Measurements from ENCODE around the gene BPIFB6. TPM values are rescaled to one million over a fixed set of nuclear protein-coding genes. Genes with fewer than 3 reads are reported as not detected.

The BPIFB6 gene
- total and polyA plus RNA-seq, 2 donors from 2014 or later: not detected

DNA sequence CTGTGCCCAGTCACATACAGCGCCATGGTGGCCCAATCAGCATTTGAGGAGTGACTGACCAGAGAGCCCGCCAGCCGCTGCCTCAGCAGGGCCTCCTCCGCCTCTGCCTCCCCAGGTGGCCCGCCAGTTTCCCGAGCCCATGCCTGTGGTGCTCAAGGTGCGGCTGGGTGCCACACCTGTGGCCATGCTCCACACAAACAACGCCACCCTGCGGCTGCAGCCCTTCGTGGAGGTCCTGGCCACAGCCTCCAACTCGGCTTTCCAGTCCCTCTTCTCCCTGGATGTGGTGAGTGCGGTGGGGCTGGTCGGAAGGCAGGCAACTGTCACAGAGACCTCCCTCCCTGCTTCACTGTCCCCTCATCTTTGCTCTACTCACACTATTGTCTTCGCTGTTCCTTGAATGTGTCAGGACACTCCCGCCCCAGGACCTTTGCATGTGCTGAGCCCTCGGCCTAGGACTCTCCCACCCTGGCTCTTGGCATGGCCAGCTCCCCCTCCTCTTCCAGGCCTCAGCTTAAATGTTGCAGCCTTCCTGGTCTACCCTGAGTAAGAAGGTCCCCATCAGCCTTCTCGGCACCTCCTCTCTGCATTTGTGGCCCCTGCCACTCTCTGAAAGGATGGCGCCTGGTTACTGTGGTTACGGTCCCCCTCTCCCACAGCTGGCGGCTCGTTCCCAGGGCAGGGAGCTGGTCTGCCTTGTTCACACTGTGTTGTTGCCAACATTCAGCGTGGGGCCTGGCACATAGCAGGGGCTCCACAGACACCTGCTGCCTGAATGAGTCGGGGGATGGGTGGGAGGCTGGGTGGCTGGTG is 11.8 kb upstream of the BPIFB6 start:
- no peak overlapping the region for H3K27ac ChIP-seq (ENCODE audit: low read depth in 2 of 2, low read length in 2 of 2)
- no peaks in the 10 kb centered on the region for H3K4me1 ChIP-seq (ENCODE audit: control insufficient read depth in 2 of 3, insufficient read depth in 2 of 3, low read depth in 1 of 3, low read length in 3 of 3)
- no peak overlapping the region for H3K9ac ChIP-seq (ENCODE audit: low read length in 3 of 3)
- TF ChIP-seq, protein P1, sequence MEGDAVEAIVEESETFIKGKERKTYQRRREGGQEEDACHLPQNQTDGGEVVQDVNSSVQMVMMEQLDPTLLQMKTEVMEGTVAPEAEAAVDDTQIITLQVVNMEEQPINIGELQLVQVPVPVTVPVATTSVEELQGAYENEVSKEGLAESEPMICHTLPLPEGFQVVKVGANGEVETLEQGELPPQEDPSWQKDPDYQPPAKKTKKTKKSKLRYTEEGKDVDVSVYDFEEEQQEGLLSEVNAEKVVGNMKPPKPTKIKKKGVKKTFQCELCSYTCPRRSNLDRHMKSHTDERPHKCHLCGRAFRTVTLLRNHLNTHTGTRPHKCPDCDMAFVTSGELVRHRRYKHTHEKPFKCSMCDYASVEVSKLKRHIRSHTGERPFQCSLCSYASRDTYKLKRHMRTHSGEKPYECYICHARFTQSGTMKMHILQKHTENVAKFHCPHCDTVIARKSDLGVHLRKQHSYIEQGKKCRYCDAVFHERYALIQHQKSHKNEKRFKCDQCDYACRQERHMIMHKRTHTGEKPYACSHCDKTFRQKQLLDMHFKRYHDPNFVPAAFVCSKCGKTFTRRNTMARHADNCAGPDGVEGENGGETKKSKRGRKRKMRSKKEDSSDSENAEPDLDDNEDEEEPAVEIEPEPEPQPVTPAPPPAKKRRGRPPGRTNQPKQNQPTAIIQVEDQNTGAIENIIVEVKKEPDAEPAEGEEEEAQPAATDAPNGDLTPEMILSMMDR (IDR thresholded peaks at IDR 0.05; ENCODE audit: borderline replicate concordance, extremely low read depth, insufficient read depth): no peak
- intact Hi-C loops (cut with DNase I): no loop called here
- no peaks in the 10 kb centered on the region for H3K9me3 ChIP-seq (ENCODE audit: control insufficient read depth in 2 of 3, insufficient read depth in 1 of 3, low read length in 3 of 3)
- DNase-seq (no peak), FAIRE-seq (no peak)
- no peak overlapping the region for H3K4me3 ChIP-seq (ENCODE audit: low read length in 3 of 3)
- no peaks in the 10 kb centered on the region for H3K36me3 ChIP-seq (ENCODE audit: control insufficient read depth in 2 of 3, insufficient read depth in 3 of 3, low read length in 3 of 3)
- H3K27me3 ChIP-seq (ENCODE audit: control insufficient read depth, insufficient read depth, low read length): no peaks in the 10 kb centered on the region

- Histone ChIP-seq H3K27ac (ENCODE audit: low read depth in 2 of 2, low read length in 2 of 2) (no peak overlapping the region), H3K27me3 (ENCODE audit: control insufficient read depth, insufficient read depth, low read length) (no peaks in the 10 kb centered on the region), H3K4me3 (ENCODE audit: low read length in 3 of 3) (no peak overlapping the region), H3K9me3 (ENCODE audit: control insufficient read depth in 2 of 3, insufficient read depth in 1 of 3, low read length in 3 of 3) (no peaks in the 10 kb centered on the region), H3K9ac (ENCODE audit: low read length in 3 of 3) (no peak overlapping the region), H3K36me3 (ENCODE audit: control insufficient read depth in 2 of 3, insufficient read depth in 3 of 3, low read length in 3 of 3) (no peaks in the 10 kb centered on the region), H3K4me1 (ENCODE audit: control insufficient read depth in 2 of 3, insufficient read depth in 2 of 3, low read depth in 1 of 3, low read length in 3 of 3) (no peaks in the 10 kb centered on the region)
- no peak for DNase-seq
- TF ChIP-seq, protein P1 (IDR thresholded peaks at IDR 0.05; ENCODE audit: borderline replicate concordance, extremely low read depth, insufficient read depth): no peak
- FAIRE-seq: no peak
- intact Hi-C loops (cut with DNase I): no loop called here
These were observed 10.9 kb upstream of the BPIFB6 start for GRCh38 chr20:33020278-33021161.

DNA sequence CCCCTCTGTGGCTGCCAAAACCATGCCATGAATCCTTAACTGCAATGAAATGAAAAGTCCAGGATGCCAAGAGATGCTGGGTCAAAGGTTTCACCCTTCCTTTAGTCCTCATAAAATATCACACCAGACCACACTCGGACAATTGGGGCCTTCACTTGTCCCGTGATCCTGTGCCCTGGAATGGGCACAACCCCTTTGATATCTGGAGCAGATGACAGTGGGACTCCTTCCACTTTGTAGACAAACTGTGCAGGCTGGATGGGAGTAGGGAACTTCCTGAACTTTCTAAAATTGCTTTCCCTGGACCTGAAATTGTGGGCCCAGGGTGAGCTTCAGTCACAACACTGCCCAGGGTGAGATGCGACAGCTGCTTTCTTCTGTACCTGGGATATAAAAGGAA is 9.6 kb upstream of the BPIFB6 start:
- intact Hi-C loops (cut with DNase I): no loop called here
- DNase-seq: no peak
- Histone ChIP-seq H3K27ac (ENCODE audit: low read depth in 2 of 2, low read length in 2 of 2) (no peak overlapping the region), H3K4me3 (ENCODE audit: low read length in 3 of 3) (no peak overlapping the region), H3K9me3 (ENCODE audit: control insufficient read depth in 2 of 3, insufficient read depth in 1 of 3, low read length in 3 of 3) (no peaks in the 10 kb centered on the region), H3K27me3 (ENCODE audit: control insufficient read depth, insufficient read depth, low read length) (no peaks in the 10 kb centered on the region), H3K9ac (ENCODE audit: low read length in 3 of 3) (no peak overlapping the region), H3K36me3 (ENCODE audit: control insufficient read depth in 2 of 3, insufficient read depth in 3 of 3, low read length in 3 of 3) (no peaks in the 10 kb centered on the region), H3K4me1 (ENCODE audit: control insufficient read depth in 2 of 3, insufficient read depth in 2 of 3, low read depth in 1 of 3, low read length in 3 of 3) (no peaks in the 10 kb centered on the region)
- FAIRE-seq: no peak
- TF ChIP-seq, protein P1 (IDR thresholded peaks at IDR 0.05; ENCODE audit: borderline replicate concordance, extremely low read depth, insufficient read depth): no peak
